Measurements from ENCODE around the gene CLDN9.

The CLDN9 gene, protein sequence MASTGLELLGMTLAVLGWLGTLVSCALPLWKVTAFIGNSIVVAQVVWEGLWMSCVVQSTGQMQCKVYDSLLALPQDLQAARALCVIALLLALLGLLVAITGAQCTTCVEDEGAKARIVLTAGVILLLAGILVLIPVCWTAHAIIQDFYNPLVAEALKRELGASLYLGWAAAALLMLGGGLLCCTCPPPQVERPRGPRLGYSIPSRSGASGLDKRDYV

DNA sequence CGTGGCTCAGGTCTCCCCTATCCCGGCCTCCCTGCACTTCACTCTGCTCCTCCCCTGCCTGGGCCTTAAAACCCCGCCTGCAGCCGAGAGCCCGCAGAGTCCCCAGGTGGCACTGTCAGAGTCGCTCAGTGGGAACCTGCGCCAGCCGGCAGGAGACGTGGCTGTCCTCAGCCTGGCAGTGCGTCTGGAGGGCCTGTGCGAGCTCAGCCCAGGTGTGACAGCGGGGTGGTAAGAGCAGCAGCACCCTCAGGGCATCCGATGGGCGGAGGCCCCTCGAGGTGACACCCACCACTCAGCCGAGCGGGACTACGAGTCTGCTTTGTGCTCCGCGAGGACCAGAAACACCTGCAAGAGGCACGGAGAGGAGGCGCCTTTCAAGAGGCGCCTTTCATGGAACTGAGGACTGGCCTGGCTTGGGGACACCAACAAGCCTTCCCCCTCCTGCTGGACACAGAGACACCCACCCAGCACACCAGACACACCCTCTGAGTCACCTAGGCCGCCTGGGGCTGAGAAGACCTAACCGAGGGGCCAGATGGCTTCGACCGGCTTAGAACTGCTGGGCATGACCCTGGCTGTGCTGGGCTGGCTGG, at the start of gene CLDN9:
Gene CLDN9 (plus strand): TSS at position 96 of the 593 bp plus-strand sequence. CDS start 440 bp downstream, at position 536.
- Histone ChIP-seq H3K27me3 (peaks cover 6 to 70% of the 10 kb centered on the region in 2 donors), H3K4me1 (peaks cover 0 to 8% (median 1%) of the 10 kb centered on the region in 4 donors), H3K4me3 (no peak within 1 kb of the TSS), H3K27ac (no peak within 1 kb of the TSS), H3K36me3 (no peaks in the 10 kb centered on the region), H3K9me3 (no peaks in the 10 kb centered on the region)
- intact Hi-C loops (cut with DNase I; ENCODE audit: low total_unique reads): no loop called here
- TF ChIP-seq, protein P1, sequence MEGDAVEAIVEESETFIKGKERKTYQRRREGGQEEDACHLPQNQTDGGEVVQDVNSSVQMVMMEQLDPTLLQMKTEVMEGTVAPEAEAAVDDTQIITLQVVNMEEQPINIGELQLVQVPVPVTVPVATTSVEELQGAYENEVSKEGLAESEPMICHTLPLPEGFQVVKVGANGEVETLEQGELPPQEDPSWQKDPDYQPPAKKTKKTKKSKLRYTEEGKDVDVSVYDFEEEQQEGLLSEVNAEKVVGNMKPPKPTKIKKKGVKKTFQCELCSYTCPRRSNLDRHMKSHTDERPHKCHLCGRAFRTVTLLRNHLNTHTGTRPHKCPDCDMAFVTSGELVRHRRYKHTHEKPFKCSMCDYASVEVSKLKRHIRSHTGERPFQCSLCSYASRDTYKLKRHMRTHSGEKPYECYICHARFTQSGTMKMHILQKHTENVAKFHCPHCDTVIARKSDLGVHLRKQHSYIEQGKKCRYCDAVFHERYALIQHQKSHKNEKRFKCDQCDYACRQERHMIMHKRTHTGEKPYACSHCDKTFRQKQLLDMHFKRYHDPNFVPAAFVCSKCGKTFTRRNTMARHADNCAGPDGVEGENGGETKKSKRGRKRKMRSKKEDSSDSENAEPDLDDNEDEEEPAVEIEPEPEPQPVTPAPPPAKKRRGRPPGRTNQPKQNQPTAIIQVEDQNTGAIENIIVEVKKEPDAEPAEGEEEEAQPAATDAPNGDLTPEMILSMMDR (IDR thresholded peaks at IDR 0.05): no peak
- no peak for DNase-seq

DNA sequence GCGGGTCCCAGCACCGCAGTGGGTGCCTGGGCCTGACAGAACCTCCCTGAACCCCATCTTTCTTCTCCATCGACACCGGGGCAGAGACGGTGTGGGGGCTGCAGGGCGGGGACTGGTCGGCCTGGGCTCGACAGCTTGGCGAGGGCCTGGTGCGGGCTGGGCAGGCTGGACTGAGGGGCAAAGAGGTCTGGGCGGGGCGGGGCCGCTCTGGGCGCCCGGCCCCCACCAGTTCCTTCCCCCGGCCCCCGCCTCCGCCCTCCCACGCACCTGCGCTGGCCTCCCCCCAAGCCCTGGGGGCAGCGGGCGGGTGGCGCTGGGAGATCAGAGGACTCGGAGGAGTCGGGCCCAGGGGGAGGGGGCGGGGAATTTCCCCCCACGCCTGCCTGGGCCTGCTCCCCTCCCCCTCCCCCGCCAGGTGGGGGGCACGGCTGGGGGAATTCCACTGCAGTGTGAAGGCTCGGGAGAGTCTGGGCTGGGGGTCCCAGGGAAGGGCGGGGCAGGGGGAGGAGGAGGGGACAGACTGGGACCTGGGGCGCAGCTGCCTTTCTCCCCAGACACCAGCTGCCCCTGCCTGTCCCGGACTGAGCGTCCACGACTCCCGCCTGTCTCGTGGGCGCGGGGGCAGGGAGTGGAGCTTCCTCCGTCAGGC, 49.5 kb upstream of the CLDN9 start:
- TF ChIP-seq, protein P1 (IDR thresholded peaks at IDR 0.05): no peak
- H3K36me3 ChIP-seq: no peaks in the 10 kb centered on the region
- intact Hi-C loops (cut with DNase I; ENCODE audit: low total_unique reads): no loop called here
- H3K4me1 ChIP-seq: peaks cover 8 to 53% (median 36%) of the 10 kb centered on the region in 4 donors
- H3K27me3 ChIP-seq: peaks cover 18 to 92% of the 10 kb centered on the region in 2 donors
- H3K27ac ChIP-seq: no peak overlapping the region
- DNase-seq: no peak
- peak overlapping the region in 1 of 2 donors; percentile 24 for H3K4me3 ChIP-seq
- H3K9me3 ChIP-seq: no peaks in the 10 kb centered on the region

DNA sequence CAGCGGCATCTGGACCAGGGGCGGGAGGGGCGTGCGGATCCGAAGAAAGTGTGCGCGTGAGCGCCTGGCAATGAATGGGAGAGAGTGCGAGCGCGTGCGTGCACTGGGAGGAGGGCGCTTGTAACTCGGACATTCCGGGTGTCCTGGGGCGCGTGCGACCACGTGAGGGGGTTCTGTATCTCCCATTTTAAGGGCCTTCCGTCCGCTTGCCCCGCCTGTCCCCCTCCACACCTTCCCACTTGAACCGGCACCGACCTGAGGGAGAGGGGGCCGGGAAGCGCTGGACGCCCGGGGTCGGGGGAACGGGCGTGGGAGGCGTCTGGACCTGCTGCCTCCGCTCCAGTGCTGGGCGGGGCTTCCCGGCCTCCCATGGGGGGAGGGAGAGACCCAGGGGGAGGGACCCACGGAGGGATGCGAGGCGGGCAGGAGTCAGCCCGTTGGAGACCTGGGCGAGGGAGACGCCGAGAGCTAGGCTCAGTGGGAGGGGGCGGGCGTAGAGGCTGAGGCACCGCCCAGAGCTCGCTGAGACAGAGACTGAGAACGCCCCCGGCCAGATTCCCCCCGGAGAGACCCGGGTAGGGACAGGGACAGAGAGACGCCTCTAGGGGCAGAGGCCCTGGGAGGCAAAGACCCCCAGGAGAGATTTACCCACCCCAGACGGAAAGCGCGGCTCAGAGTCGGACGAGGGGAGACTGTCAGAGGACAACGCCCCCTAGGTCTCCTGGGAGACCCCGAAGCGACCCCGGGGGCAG, 48.8 kb upstream of the CLDN9 start, which contains the start of gene KREMEN2:
Gene KREMEN2 (plus strand): TSS at position 553 of the 752 bp plus-strand sequence. CDS start 246 bp downstream, outside the sequence.
- TF ChIP-seq, protein P1 (IDR thresholded peaks at IDR 0.05): no peak
- peaks cover 8 to 60% (median 43%) of the 10 kb centered on the region in 4 donors for H3K4me1 ChIP-seq
- intact Hi-C loops (cut with DNase I; ENCODE audit: low total_unique reads): no loop called here
- H3K36me3 ChIP-seq: no peaks in the 10 kb centered on the region
- no peaks in the 10 kb centered on the region for H3K9me3 ChIP-seq
- H3K4me3 ChIP-seq: peak within 1 kb of the TSS in 1 of 2 donors; percentile 24
- DNase-seq: no peak
- peaks cover 18 to 96% of the 10 kb centered on the region in 2 donors for H3K27me3 ChIP-seq
- H3K27ac ChIP-seq: no peak within 1 kb of the TSS

DNA sequence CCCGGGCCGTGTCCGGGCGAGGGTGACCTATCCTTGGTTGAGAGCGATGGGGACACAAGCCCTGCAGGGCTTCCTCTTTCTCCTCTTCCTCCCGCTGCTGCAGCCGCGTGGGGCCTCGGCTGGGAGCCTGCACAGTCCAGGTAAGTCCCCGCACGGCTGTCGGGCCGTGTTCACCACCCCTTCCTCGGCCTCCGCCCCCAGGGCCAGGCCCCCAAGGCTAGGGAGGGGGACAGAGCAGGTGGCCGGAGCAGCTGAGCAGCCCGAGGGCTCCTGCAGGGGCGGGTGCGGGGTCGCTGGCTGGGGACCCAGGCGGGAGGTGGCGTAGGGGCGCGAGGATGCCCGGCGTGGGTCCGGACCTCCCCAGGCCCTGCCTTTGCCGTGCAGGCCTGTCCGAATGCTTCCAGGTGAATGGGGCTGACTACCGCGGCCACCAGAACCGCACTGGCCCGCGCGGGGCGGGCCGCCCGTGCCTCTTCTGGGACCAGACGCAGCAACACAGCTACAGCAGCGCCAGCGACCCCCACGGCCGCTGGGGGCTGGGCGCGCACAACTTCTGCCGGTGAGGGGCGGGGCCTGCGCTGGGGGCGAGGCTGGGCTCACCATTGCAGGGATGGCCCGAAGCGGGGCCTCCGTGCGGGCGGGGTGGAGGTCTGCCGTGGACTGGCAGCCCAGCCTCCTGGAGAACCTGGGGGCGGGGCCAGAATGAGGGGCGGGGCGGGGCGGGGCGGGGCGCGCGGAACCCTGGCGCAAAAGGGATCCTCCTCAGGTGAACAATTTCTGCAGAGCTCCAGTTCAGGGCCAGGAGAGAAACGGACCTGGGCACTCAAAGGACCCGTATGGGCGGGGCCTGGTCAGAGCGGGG, 48.0 kb upstream of the CLDN9 start:
- intact Hi-C loops (cut with DNase I; ENCODE audit: low total_unique reads): no loop called here
- no peaks in the 10 kb centered on the region for H3K36me3 ChIP-seq
- peak overlapping the region in 1 of 2 donors; percentile 15 for H3K4me3 ChIP-seq
- TF ChIP-seq, protein P1 (IDR thresholded peaks at IDR 0.05): no peak
- peaks cover 8 to 68% (median 48%) of the 10 kb centered on the region in 4 donors for H3K4me1 ChIP-seq
- H3K27me3 ChIP-seq: peaks cover 18 to 89% of the 10 kb centered on the region in 2 donors
- no peaks in the 10 kb centered on the region for H3K9me3 ChIP-seq
- DNase-seq: no peak
- H3K27ac ChIP-seq: no peak overlapping the region
